ENCODE measurements around the gene CFAP61. TPM values are rescaled to one million over a fixed set of nuclear protein-coding genes. Genes with fewer than 3 reads are reported as not detected.
A peak's percentile ranks its signal among the peaks of the same experiment; 100 is the strongest.

CFAP61 gene
- total RNA-seq, 1 donor, result not detected

DNA sequence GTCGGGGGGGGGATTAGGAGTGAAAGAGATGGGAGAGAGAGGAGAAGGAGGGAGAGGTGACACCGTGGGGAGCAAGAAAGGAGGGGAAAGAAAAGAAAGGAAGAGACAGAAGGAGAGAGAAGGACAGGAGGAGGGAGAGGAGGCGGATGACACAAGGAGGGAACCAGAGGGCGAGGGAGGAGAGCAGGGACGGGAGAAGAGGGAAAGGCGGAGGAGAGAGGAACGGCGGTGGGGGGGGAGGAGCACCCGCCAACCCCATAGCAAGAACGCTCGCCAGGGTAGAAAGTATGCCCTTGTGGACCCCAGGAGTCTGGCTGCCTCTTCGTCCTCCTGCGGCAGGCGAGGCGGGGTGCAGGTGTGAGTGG lies 311.1 kb downstream of the CFAP61 start:
- H3K4me1 ChIP-seq (ENCODE audit: insufficient read depth, low read length), result no peaks in the 10 kb centered on the region
- no peak overlapping the region for H3K4me3 ChIP-seq (ENCODE audit: insufficient read depth, low read length)
- TF ChIP-seq, protein P1, sequence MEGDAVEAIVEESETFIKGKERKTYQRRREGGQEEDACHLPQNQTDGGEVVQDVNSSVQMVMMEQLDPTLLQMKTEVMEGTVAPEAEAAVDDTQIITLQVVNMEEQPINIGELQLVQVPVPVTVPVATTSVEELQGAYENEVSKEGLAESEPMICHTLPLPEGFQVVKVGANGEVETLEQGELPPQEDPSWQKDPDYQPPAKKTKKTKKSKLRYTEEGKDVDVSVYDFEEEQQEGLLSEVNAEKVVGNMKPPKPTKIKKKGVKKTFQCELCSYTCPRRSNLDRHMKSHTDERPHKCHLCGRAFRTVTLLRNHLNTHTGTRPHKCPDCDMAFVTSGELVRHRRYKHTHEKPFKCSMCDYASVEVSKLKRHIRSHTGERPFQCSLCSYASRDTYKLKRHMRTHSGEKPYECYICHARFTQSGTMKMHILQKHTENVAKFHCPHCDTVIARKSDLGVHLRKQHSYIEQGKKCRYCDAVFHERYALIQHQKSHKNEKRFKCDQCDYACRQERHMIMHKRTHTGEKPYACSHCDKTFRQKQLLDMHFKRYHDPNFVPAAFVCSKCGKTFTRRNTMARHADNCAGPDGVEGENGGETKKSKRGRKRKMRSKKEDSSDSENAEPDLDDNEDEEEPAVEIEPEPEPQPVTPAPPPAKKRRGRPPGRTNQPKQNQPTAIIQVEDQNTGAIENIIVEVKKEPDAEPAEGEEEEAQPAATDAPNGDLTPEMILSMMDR (IDR thresholded peaks at IDR 0.05; ENCODE audit: extremely low read depth, low read depth, low read length), result no peak
- H3K79me2 ChIP-seq (ENCODE audit: insufficient read depth, low read length), result no peaks in the 10 kb centered on the region
- no peak overlapping the region for H3K27ac ChIP-seq (ENCODE audit: low read depth, low read length)
- DNase-seq (ENCODE audit: insufficient read length, low spot score, missing footprints), result peak; percentile 66
- H4K20me1 ChIP-seq (ENCODE audit: insufficient read depth, low read length), result no peaks in the 10 kb centered on the region
- H3K9me3 ChIP-seq (ENCODE audit: low read depth, low read length), result no peaks in the 10 kb centered on the region
- peaks cover 74% of the 10 kb centered on the region for H3K27me3 ChIP-seq (ENCODE audit: insufficient read depth, low read length)
- H3K36me3 ChIP-seq (ENCODE audit: insufficient read depth, low read length), result no peaks in the 10 kb centered on the region
- H2AFZ ChIP-seq (ENCODE audit: low read length), result no peak overlapping the region
- no peak overlapping the region for H3K4me2 ChIP-seq (ENCODE audit: insufficient read depth, low read length)

DNA sequence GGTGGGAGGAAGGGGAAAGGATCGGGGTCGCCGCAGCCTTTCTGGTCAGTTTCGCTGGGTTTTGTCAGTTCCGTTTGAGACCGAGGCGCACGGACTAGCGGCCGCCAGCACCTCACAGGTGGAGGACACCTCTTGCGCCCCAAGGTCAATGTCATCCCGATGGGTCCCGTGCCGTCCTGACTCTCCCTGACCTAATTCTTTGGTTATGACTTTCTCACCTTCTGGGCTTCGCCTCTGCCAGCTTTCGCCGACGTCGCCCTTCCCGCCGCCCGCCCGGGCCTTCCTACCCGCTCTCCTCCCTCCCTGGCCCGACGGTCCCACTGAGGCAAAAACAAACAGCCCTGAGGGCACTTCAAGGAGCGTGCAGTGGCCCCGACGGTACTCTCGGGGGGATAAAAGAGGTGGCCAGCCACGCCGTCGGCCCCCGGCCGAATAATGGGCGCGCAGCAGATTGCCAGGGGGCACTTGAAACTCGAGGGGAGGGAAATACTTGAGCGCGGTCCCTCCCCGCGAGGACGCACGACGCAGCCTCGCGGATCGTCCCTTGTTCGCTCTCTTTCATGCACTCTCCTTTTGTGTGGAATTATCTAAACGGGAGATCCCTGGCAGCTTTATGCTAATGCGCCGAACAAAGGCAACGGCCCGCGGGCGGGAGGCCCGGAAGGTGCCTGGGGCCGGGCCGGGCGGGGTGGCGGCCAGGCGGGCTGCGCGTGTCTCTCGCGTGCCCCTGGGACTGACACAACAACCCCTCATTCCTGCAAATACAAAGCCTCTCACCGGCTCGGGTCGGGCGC lies 311.7 kb downstream of the CFAP61 start:
- no peak overlapping the region for H3K4me3 ChIP-seq (ENCODE audit: insufficient read depth, low read length)
- peak; percentile 77 for DNase-seq (ENCODE audit: insufficient read length, low spot score, missing footprints)
- no peaks in the 10 kb centered on the region for H3K9me3 ChIP-seq (ENCODE audit: low read depth, low read length)
- H3K79me2 ChIP-seq (ENCODE audit: insufficient read depth, low read length), result no peaks in the 10 kb centered on the region
- no peaks in the 10 kb centered on the region for H3K36me3 ChIP-seq (ENCODE audit: insufficient read depth, low read length)
- H2AFZ ChIP-seq (ENCODE audit: low read length), result no peak overlapping the region
- H4K20me1 ChIP-seq (ENCODE audit: insufficient read depth, low read length), result no peaks in the 10 kb centered on the region
- H3K4me1 ChIP-seq (ENCODE audit: insufficient read depth, low read length), result no peaks in the 10 kb centered on the region
- no peak overlapping the region for H3K27ac ChIP-seq (ENCODE audit: low read depth, low read length)
- H3K4me2 ChIP-seq (ENCODE audit: insufficient read depth, low read length), result no peak overlapping the region
- TF ChIP-seq, protein P1 (IDR thresholded peaks at IDR 0.05; ENCODE audit: extremely low read depth, low read depth, low read length), result no peak
- H3K27me3 ChIP-seq (ENCODE audit: insufficient read depth, low read length), result peaks cover 77% of the 10 kb centered on the region

DNA sequence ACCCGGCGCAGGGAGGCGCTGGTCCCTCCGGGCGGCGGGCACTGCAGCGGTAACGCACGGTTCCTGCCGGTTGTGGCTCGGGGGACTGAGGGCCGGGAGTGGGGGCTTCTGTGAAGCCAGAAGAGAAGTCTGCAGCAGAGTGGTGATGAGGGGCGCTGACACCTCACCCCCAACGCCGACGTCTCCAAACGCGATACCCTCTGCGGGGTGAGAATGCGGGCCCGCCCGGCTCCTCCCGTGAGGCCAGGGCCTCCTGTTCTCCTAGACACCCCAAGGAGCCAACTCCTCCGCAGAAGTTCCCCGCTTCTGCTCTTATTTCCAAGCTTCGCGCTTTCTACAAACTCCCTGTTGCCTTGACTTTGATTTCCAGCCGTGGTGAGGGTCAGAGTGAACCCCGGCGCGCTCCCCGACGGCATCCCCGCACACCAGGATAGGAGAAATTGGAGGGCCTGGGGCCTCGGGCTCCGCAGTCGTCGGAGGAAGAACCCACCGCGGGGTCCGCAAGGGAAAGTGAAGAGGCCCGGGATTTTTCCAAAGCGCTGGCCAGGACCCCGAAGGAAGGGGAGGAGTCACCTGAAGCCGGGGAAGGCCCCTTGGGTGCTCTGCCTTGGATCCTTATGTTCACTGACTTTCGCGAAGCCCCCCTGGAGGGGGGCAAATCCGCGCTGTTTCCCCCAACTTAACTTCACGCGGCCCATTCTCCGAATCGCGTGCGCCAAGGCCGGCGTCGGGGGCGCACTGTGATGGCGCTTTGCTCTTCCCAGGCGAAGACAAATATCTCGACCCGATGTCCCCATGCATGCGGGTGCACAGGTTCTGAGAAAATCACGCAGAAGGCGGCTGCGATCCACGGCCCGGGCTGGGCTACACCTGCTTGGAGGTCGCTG lies 312.5 kb downstream of the CFAP61 start:
- no peaks in the 10 kb centered on the region for H3K9me3 ChIP-seq (ENCODE audit: low read depth, low read length)
- H3K36me3 ChIP-seq (ENCODE audit: insufficient read depth, low read length), result no peaks in the 10 kb centered on the region
- no peaks in the 10 kb centered on the region for H3K79me2 ChIP-seq (ENCODE audit: insufficient read depth, low read length)
- no peak overlapping the region for H3K4me2 ChIP-seq (ENCODE audit: insufficient read depth, low read length)
- no peak overlapping the region for H3K27ac ChIP-seq (ENCODE audit: low read depth, low read length)
- H2AFZ ChIP-seq (ENCODE audit: low read length), result no peak overlapping the region
- no peaks in the 10 kb centered on the region for H3K4me1 ChIP-seq (ENCODE audit: insufficient read depth, low read length)
- peak; percentile 81 for DNase-seq (ENCODE audit: insufficient read length, low spot score, missing footprints)
- no peaks in the 10 kb centered on the region for H4K20me1 ChIP-seq (ENCODE audit: insufficient read depth, low read length)
- peaks cover 80% of the 10 kb centered on the region for H3K27me3 ChIP-seq (ENCODE audit: insufficient read depth, low read length)
- TF ChIP-seq, protein P1 (IDR thresholded peaks at IDR 0.05; ENCODE audit: extremely low read depth, low read depth, low read length), result no peak
- no peak overlapping the region for H3K4me3 ChIP-seq (ENCODE audit: insufficient read depth, low read length)

All from osteoblast (primary cell).